ENCODE results near the gene USP17L25.
"Not testable (repeated sequence)": the region's sequence is repeated elsewhere in the genome, so short reads cannot be mapped to it uniquely, and the experiment has no call there.

The USP17L25 gene

GRCh38 chr4:9329611-9330010, at the start of gene USP17L25:
Gene USP17L25 (plus strand): TSS chr4:9329911. CDS start chr4:9329911, 0 bp downstream.
- not testable (repeated sequence) for DNase-seq (ENCODE audit: low read depth in 3 of 3)

GRCh38 chr4:9324191-9324590, 5.5 kb upstream of the USP17L25 start:
- not testable (repeated sequence) for DNase-seq (ENCODE audit: low read depth in 3 of 3)

GRCh38 chr4:9324865-9325264, 4.8 kb upstream of the USP17L25 start, which contains the start of gene USP17L24:
Gene USP17L24 (plus strand): TSS chr4:9325165. CDS start chr4:9325165, 0 bp downstream.
- not testable (repeated sequence) for DNase-seq (ENCODE audit: low read depth in 3 of 3)

- not testable (repeated sequence) for DNase-seq (ENCODE audit: low read depth in 3 of 3)
Measured at GRCh38 chr4:9334358-9334757, 4.6 kb downstream of the USP17L25 start, which contains the start of gene USP17L26. Gene USP17L26 (plus strand): TSS chr4:9334658. CDS start chr4:9334658, 0 bp downstream.

GRCh38 chr4:9339103-9339502, 9.4 kb downstream of the USP17L25 start, which contains the start of gene USP17L5:
Gene USP17L5 (plus strand): TSS chr4:9339403. CDS start chr4:9339403, 0 bp downstream.
- DNase-seq (ENCODE audit: low read depth in 3 of 3) = not testable (repeated sequence)

GRCh38 chr4:9343848-9344247, 14.1 kb downstream of the USP17L25 start, which contains the start of gene USP17L27:
Gene USP17L27 (plus strand): TSS chr4:9344148. CDS start chr4:9344148, 0 bp downstream.
- not testable (repeated sequence) for DNase-seq (ENCODE audit: low read depth in 3 of 3)

- not testable (repeated sequence) for DNase-seq (ENCODE audit: low read depth in 3 of 3)
Measured at GRCh38 chr4:9348593-9348992, 18.9 kb downstream of the USP17L25 start, which contains the start of gene USP17L28. Gene USP17L28 (plus strand): TSS chr4:9348893. CDS start chr4:9348893, 0 bp downstream.

GRCh38 chr4:9350866-9351265, 21.2 kb downstream of the USP17L25 start:
- not testable (repeated sequence) for DNase-seq (ENCODE audit: low read depth in 3 of 3)

GRCh38 chr4:9353338-9353737, 23.6 kb downstream of the USP17L25 start, which contains the start of gene USP17L29:
Gene USP17L29 (plus strand): TSS chr4:9353638. CDS start chr4:9353638, 0 bp downstream.
- DNase-seq (ENCODE audit: low read depth in 3 of 3) = not testable (repeated sequence)

- DNase-seq (ENCODE audit: low read depth in 3 of 3) = not testable (repeated sequence)
Measured at GRCh38 chr4:9362829-9363228, 33.1 kb downstream of the USP17L25 start, which contains the start of gene USP17L30. Gene USP17L30 (plus strand): TSS chr4:9363129. CDS start chr4:9363129, 0 bp downstream.

- not testable (repeated sequence) for DNase-seq (ENCODE audit: low read depth in 3 of 3)
Measured at GRCh38 chr4:9379881-9380280, 50.2 kb downstream of the USP17L25 start.

Measured in stimulated activated CD4-positive, alpha-beta T cell treated with anti-CD3 and anti-CD28 coated beads, TNF-alpha, amount 100 ng/mL, for 4 hours (primary cell).